GM12891 (cell line): ENCODE measurements around the gene TSPOAP1.

Experiments
- DNase-seq: peaks from one replicate; pipeline ENCODE4 v3.0.0; 2011; ENCODE audit warnings: low spot score; ENCODE audit not compliant: insufficient read length
- FAIRE-seq: peaks from 2 replicates; lab custom pipeline; 2011; peaks lifted over from hg19 to GRCh38; lab: Jason Lieb, UNC
- PAX5 ChIP-seq: IDR thresholded peaks from 2 replicates; pipeline ENCODE4 v1.6.1; 2011; ENCODE audit warnings: low read length, moderate library complexity, mild to moderate bottlenecking; ENCODE audit not compliant: insufficient read depth, severe bottlenecking
- POLR2A ChIP-seq: IDR thresholded peaks from 2 replicates; pipeline ENCODE4 v1.6.1; 2011; ENCODE audit warnings: low read depth, low read length, control low read depth
- POLR2AphosphoS5 ChIP-seq: IDR thresholded peaks from 2 replicates; pipeline ENCODE4 v1.6.1; 2011; ENCODE audit warnings: low read depth, low read length, control low read depth
- POU2F2 ChIP-seq: IDR thresholded peaks from 2 replicates; pipeline ENCODE4 v1.6.1; 2011; ENCODE audit warnings: low read depth, mild to moderate bottlenecking, control low read depth, low read length, moderate library complexity
- SPI1 ChIP-seq: IDR thresholded peaks from 2 replicates; pipeline ENCODE4 v1.6.1; 2011; ENCODE audit warnings: low read depth, low read length, control low read depth
- TAF1 ChIP-seq: IDR thresholded peaks from 2 replicates; pipeline ENCODE4 v1.6.1; 2011; ENCODE audit warnings: low read depth, low read length, control low read depth

TSPOAP1 gene

GRCh38 chr17:58322581-58323185 is 5.9 kb downstream of the TSPOAP1 start:
- TF ChIP-seq POLR2AphosphoS5: no peak
- no peak for TF ChIP-seq SPI1
- no peak for TF ChIP-seq POU2F2
- no peak for TF ChIP-seq TAF1
- no peak for TF ChIP-seq PAX5
- peak; percentile 32; the same call in 1 of the 2 replicates for TF ChIP-seq POLR2A
- FAIRE-seq (no peak), DNase-seq (no peak)

GRCh38 chr17:58321571-58322525 is 6.7 kb downstream of the TSPOAP1 start:
- TF ChIP-seq POLR2A: no peak
- DNase-seq (no peak), FAIRE-seq (no peak)

DNA sequence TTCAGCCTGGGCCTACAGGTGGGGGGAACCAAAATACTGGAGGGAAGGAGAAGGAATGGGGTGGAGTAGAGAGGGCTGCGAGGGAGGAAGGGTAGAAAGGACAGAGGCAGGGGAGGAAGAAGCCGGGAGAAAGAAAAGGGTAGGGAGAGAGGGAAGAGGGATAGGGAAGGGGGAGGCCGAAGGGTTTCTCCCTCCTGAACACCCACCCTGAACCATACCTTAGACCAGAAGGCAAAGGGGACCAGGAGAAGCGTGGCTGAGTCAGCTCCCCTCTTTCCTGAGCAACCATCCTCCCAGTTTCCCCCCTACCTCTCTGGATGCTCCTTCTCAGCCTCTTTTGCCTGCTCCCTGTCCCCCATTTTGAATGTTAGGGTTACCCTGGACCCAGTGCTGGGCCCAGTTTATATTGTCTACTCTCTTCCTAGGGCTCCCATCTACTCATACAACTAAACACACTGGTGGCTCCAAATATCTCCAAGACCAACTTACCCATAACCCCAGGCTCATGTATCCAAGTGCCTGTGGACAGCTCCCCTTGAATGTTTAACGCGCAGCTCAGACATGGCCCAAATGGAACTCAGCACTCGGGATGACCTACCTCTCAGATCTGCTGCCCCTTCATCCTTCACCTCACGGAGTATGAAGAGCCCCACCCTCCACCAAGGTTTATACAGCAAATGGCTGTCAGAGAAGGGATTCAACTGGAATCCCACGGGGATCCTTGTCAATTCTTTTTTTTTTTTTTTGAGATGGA is 7.8 kb downstream of the TSPOAP1 start:
- DNase-seq (no peak), FAIRE-seq (no peak)
- no peak for TF ChIP-seq POU2F2
- TF ChIP-seq PAX5: no peak
- no peak for TF ChIP-seq TAF1
- peak; percentile 60; the same call in 1 of the 2 replicates for TF ChIP-seq POLR2AphosphoS5
- TF ChIP-seq SPI1: no peak
- TF ChIP-seq POLR2A: peak; percentile 45; the same call in 1 of the 2 replicates

GRCh38 chr17:58320163-58320558 is 8.4 kb downstream of the TSPOAP1 start:
- no peak for DNase-seq
- TF ChIP-seq POLR2AphosphoS5: no peak
- no peak for TF ChIP-seq PAX5
- no peak for TF ChIP-seq POU2F2
- no peak for TF ChIP-seq TAF1
- no peak for TF ChIP-seq SPI1
- TF ChIP-seq POLR2A: no peak
- FAIRE-seq: no peak

DNA sequence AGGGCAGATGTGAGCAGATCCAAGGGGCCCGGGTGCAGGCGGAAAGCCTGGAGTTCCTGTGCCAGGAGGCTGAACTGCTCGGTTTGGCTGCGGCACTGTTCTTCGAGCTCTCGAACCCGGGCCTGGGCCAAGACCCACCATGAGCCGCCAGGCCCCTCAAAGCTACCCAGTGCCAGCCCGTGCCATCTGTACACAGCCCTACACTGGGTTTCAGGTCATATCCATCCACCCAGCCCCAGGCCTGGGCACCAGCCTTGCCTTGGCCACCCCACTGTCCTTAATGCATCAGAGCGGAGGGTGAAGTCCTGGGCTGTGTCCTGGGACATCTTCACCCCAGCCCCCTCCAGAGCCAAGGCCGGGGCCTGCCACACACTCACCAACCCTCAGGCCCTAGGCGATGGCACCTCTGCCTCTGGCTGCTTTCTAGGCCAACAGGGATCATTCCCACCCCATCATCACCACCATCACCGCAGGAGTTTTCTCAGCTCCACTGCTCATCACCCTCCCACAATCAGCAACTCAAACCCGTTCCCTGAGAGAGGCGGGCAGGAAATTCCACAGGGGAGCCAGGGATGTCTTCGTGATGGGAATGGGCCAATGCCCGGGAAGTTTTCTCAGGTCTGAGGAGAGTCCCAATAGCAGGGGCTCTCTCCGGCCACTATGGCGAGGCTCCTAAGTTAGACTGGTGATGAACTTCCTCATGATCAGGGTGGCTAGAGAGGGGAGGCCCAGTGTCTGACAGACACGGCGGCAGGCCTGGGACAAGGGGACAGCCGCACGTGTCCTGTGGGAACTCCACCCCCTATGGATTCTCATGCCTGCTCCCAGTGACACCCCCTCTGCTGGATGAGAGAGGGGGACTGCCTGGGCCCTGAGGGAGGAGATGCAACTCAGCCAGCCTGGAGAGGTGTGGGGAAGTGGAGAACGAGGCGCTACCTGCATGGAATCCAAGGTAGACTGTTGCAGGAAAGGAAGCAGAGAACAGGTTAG is 9.1 kb downstream of the TSPOAP1 start:
- DNase-seq: no peak
- TF ChIP-seq PAX5 (no peak), POU2F2 (no peak), TAF1 (no peak), SPI1 (no peak), POLR2A (peak; percentile 14; the same call in 1 of the 2 replicates), POLR2AphosphoS5 (0 out of 2 replicates have a peak, but pooled peaks have one; percentile 48)
- no peak for FAIRE-seq

DNA sequence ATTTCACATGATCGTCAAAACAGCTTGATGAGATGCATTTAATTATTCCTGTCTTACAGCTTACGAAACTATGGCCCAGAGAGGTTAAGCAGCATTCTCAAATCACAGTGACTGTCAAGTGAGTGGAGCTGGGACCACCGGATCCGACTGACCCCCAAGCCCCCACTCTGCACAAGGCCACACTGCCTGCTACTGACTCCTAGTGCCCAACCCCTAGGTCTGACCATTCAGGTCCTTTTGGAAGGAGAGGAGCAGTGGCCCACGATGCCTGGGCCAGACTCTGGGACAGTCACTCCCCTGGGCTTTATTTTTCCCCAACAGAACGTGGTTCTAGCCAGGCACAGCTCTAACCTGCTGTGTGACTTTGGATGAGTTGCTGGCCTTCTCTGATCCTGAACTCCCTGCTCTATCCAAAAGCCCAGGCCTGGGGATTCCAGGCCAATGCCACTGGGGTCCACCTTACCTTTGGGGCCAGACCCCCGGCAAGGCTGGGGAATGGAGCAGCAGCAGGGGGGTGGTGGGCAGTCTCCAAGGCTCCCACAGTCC is 9.9 kb downstream of the TSPOAP1 start:
- FAIRE-seq: no peak

GRCh38 chr17:58318065-58318481 is 10.5 kb downstream of the TSPOAP1 start:
- FAIRE-seq: no peak
- TF ChIP-seq POLR2AphosphoS5 (no peak), SPI1 (no peak), PAX5 (no peak), TAF1 (no peak), POLR2A (no peak)
- no peak for DNase-seq

More for the DNA sequence above, 9.9 kb downstream of the TSPOAP1 start:
- DNase-seq: no peak
- no peak for TF ChIP-seq SPI1
- no peak; the same call in 1 of the 2 replicates for TF ChIP-seq POLR2A
- TF ChIP-seq POLR2AphosphoS5: no peak; the same call in 1 of the 2 replicates
- no peak for TF ChIP-seq TAF1
- no peak for TF ChIP-seq POU2F2
- TF ChIP-seq PAX5: no peak

DNA sequence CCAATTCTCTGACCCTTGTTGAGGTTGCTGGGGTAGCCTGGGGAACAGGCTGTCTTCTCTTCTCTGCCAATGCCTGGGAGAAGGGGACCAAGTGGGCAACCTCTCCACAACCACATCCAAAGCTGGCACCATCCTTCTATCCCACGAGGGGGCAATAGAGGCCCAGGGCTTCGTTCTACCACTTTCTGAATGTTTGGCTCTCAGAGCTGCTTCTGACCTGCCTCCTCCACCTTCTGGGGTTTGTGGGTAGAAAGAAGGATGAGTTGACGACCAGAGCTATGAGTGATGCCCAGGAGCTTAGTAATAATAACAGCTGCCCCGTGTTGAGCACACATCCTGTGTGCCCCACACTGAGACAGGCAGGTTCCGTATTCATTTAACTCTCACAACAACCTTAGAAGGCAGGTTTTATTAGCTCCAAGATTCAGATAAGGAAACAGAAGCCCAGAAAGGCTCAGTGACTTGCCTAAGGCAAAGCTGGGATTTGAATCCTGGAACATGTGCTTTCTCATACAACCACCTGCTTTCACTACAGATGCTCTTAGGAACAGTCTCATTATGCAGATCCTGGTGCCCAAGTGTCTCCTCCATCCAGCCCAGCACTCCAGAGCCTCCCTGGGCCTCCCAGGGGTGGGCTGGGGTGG is 11.1 kb downstream of the TSPOAP1 start:
- TF ChIP-seq TAF1 (no peak), POLR2AphosphoS5 (no peak), POLR2A (no peak), PAX5 (no peak), SPI1 (no peak), POU2F2 (no peak)
- peak; percentile 90 for FAIRE-seq
- DNase-seq: peak; percentile 77
